HepG2 (cell line): ENCODE data around the gene SPACA4.

Source experiments
- PPARG ChIP-seq: conservative IDR thresholded peaks from 2 replicates; pipeline ENCODE4 v1.6.1; 2016; ENCODE audit warnings: missing biosample characterization, missing genetic modification reagents
- TGIF2 ChIP-seq: IDR thresholded peaks from 2 replicates; pipeline ENCODE4 v1.6.1; 2016; ENCODE audit warnings: control low read depth, missing compliant biosample characterization
- ZFP36 ChIP-seq: fragments of 150-350 bp; IDR thresholded peaks from 2 replicates; pipeline ENCODE4 v1.6.1; 2018; ENCODE audit warnings: borderline replicate concordance, low read length, low read depth; ENCODE audit not compliant: partially characterized antibody
- ZNF414 ChIP-seq: sonication (generic); formaldehyde crosslinking; IDR thresholded peaks from 2 replicates; pipeline ENCODE4 v1.5.0; 2020; ENCODE audit warnings: missing genetic modification reagents

- TF ChIP-seq PPARG (no peak), ZNF414 (CRISPR knock-in tag) (no peak), ZFP36 (no peak), TGIF2 (CRISPR knock-in tag) (no peak)
These were observed 23.9 kb downstream of the SPACA4 start for GRCh38 chr19:48630296-48631063.
